Sigmoid colon (tissue), 4 donors: Measurements from ENCODE around the gene NOL4L.

ENCODE experiments used
- EP300 ChIP-seq, 4 donors: sonication (generic); formaldehyde crosslinking; IDR thresholded peaks; one replicate each; pipeline ENCODE4 v1.6.1; 2017; ENCODE audit warnings: antibody characterized with exemption in 4 of 4
- POLR2A ChIP-seq, 2 donors: fragments of 450-650 bp; IDR thresholded peaks; one replicate each; pipeline ENCODE4 v1.6.1; 2016; ENCODE audit warnings: antibody characterized with exemption in 2 of 2, mild to moderate bottlenecking in 2 of 2, moderate library complexity in 2 of 2
- POLR2AphosphoS5 ChIP-seq, 4 donors: sonication (generic); formaldehyde crosslinking; IDR thresholded peaks; one replicate each; pipeline ENCODE4 v1.6.1; 2017; ENCODE audit warnings: antibody characterized with exemption in 4 of 4
- TF ChIP-seq, protein P1 (sequence below), 4 experiments: fragments of 450-650 bp in 3 of 4; fragments of 200-600 bp in 1 of 4; IDR thresholded peaks; one replicate each; pipeline ENCODE4 v1.5.1; 2016 to 2019; ENCODE audit warnings: antibody characterized with exemption in 4 of 4, mild to moderate bottlenecking in 3 of 4, moderate library complexity in 2 of 4

- TF ChIP-seq, protein P1, sequence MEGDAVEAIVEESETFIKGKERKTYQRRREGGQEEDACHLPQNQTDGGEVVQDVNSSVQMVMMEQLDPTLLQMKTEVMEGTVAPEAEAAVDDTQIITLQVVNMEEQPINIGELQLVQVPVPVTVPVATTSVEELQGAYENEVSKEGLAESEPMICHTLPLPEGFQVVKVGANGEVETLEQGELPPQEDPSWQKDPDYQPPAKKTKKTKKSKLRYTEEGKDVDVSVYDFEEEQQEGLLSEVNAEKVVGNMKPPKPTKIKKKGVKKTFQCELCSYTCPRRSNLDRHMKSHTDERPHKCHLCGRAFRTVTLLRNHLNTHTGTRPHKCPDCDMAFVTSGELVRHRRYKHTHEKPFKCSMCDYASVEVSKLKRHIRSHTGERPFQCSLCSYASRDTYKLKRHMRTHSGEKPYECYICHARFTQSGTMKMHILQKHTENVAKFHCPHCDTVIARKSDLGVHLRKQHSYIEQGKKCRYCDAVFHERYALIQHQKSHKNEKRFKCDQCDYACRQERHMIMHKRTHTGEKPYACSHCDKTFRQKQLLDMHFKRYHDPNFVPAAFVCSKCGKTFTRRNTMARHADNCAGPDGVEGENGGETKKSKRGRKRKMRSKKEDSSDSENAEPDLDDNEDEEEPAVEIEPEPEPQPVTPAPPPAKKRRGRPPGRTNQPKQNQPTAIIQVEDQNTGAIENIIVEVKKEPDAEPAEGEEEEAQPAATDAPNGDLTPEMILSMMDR (IDR thresholded peaks at IDR 0.05), result no peak
- no peak for TF ChIP-seq POLR2A (IDR thresholded peaks at IDR 0.05)
- TF ChIP-seq POLR2AphosphoS5 (IDR thresholded peaks at IDR 0.05), result no peak
- no peak for TF ChIP-seq EP300 (IDR thresholded peaks at IDR 0.05)
Observed at GRCh38 chr20:32575805-32576204, 9.3 kb downstream of the NOL4L start.
